HEK293 (cell line): ENCODE results near the gene RUSF1.

Experiments
- CTCF ChIA-PET: fragments of 350-600 bp; formaldehyde crosslinking; extraction: SDS; loops from one replicate; lab custom pipeline; 2021; ENCODE audit warnings: antibody characterized with exemption; lab: Yijun Ruan, JAX
- POLR2A ChIA-PET: fragments of 300-600 bp; formaldehyde crosslinking; extraction: SDS; loops from one replicate; lab custom pipeline; 2020; ENCODE audit warnings: antibody characterized with exemption, inconsistent platforms; lab: Yijun Ruan, JAX
- H3K27ac ChIP-seq: fragments of 200-500 bp; sonication (Bioruptor generic); 2 replicates; pipeline ENCODE4 v1.5.1; 2014; ENCODE audit warnings: low read depth, low read length, control low read depth, inconsistent platforms; ENCODE audit errors: extremely low read depth
- H3K36me3 ChIP-seq, 2 experiments: fragments of 200-500 bp in 1 of 2; sonication (Bioruptor generic) in 1 of 2; 1 replicate in 1 of 2; 2 replicates in 1 of 2; pipeline ENCODE4 v1.5.1; 2014 to 2017; ENCODE audit warnings: inconsistent platforms in 2 of 2, low read length in 2 of 2; ENCODE audit not compliant: control insufficient read depth in 2 of 2, insufficient read depth in 1 of 2
- H3K4me1 ChIP-seq: fragments of 200-500 bp; sonication (Bioruptor generic); 2 replicates; pipeline ENCODE4 v1.5.1; 2014; ENCODE audit warnings: mild to moderate bottlenecking, low read length, inconsistent platforms; ENCODE audit not compliant: control insufficient read depth, insufficient read depth
- H3K4me3 ChIP-seq: 2 replicates; pipeline ENCODE4 v1.5.1; 2011; ENCODE audit warnings: low read depth, mild to moderate bottlenecking, control low read depth, low read length, moderate library complexity
- H3K9me3 ChIP-seq: fragments of 200-500 bp; sonication (Bioruptor generic); 2 replicates; pipeline ENCODE4 v1.5.1; 2014; ENCODE audit warnings: low read depth, low read length, inconsistent platforms; ENCODE audit not compliant: control insufficient read depth, insufficient read depth
- BCL11A ChIP-seq: fragments of 450-650 bp; formaldehyde crosslinking; IDR thresholded peaks from 2 replicates; pipeline ENCODE4 v1.5.1; 2016; ENCODE audit warnings: low read depth, missing biosample characterization, missing genetic modification characterization
- FEZF1 ChIP-seq: fragments of 450-650 bp; formaldehyde crosslinking; IDR thresholded peaks from 2 replicates; pipeline ENCODE4 v1.5.1; 2016; ENCODE audit warnings: missing biosample characterization, missing genetic modification characterization
- GFI1B ChIP-seq: fragments of 450-650 bp; formaldehyde crosslinking; IDR thresholded peaks from 2 replicates; pipeline ENCODE4 v1.5.1; 2016; ENCODE audit warnings: missing biosample characterization, missing genetic modification characterization
- REPIN1 ChIP-seq: fragments of 450-650 bp; formaldehyde crosslinking; IDR thresholded peaks from 2 replicates; pipeline ENCODE4 v1.5.1; 2017; ENCODE audit warnings: missing biosample characterization, missing genetic modification characterization, low read depth
- SCRT1 ChIP-seq: fragments of 450-650 bp; formaldehyde crosslinking; IDR thresholded peaks from 2 replicates; pipeline ENCODE4 v1.5.1; 2016; ENCODE audit warnings: missing biosample characterization, missing genetic modification characterization, borderline replicate concordance
- ZNF16 ChIP-seq: fragments of 450-650 bp; formaldehyde crosslinking; IDR thresholded peaks from 2 replicates; pipeline ENCODE4 v1.5.1; 2016; ENCODE audit warnings: low read depth, missing biosample characterization, missing genetic modification characterization
- ZNF169 ChIP-seq: fragments of 450-650 bp; formaldehyde crosslinking; IDR thresholded peaks from 2 replicates; pipeline ENCODE4 v1.5.1; 2016; ENCODE audit warnings: missing biosample characterization, missing genetic modification characterization
- ZNF174 ChIP-seq: fragments of 450-650 bp; formaldehyde crosslinking; IDR thresholded peaks from 2 replicates; pipeline ENCODE4 v1.5.0; 2017; ENCODE audit warnings: missing biosample characterization, mild to moderate bottlenecking, missing genetic modification characterization
- ZNF394 ChIP-seq: fragments of 450-650 bp; formaldehyde crosslinking; IDR thresholded peaks from 2 replicates; pipeline ENCODE4 v1.5.1; 2016; ENCODE audit warnings: missing biosample characterization, missing genetic modification characterization, mild to moderate bottlenecking, moderate library complexity, borderline replicate concordance
- ZNF510 ChIP-seq: fragments of 450-650 bp; formaldehyde crosslinking; IDR thresholded peaks from 2 replicates; pipeline ENCODE4 v1.5.1; 2018; ENCODE audit warnings: mild to moderate bottlenecking, missing genetic modification characterization, missing biosample characterization; ENCODE audit not compliant: insufficient replicate concordance
- ZNF555 ChIP-seq: fragments of 450-650 bp; formaldehyde crosslinking; conservative IDR thresholded peaks from 2 replicates; pipeline ENCODE4 v1.5.1; 2017; ENCODE audit warnings: missing biosample characterization, mild to moderate bottlenecking, missing genetic modification characterization, inconsistent platforms
- ZNF585B ChIP-seq: fragments of 450-650 bp; formaldehyde crosslinking; IDR thresholded peaks from 2 replicates; pipeline ENCODE4 v1.5.1; 2016; ENCODE audit warnings: missing biosample characterization, missing genetic modification characterization
- ZNF837 ChIP-seq: fragments of 450-650 bp; formaldehyde crosslinking; IDR thresholded peaks from 2 replicates; pipeline ENCODE4 v1.5.1; 2016; ENCODE audit warnings: missing biosample characterization, missing genetic modification characterization
- TF ChIP-seq, protein P1 (sequence below): fragments of 450-650 bp; formaldehyde crosslinking; IDR thresholded peaks from 2 replicates; pipeline ENCODE4 v1.5.1; 2016; ENCODE audit warnings: missing biosample characterization, missing genetic modification characterization, borderline replicate concordance
- TF ChIP-seq, protein P2 (sequence below): fragments of 450-650 bp; formaldehyde crosslinking; IDR thresholded peaks from 2 replicates; pipeline ENCODE4 v1.5.1; 2016; ENCODE audit warnings: missing biosample characterization, missing genetic modification characterization
- TF ChIP-seq, protein P3 (sequence below): fragments of 450-650 bp; formaldehyde crosslinking; IDR thresholded peaks from 2 replicates; pipeline ENCODE4 v1.5.1; 2016; ENCODE audit warnings: missing biosample characterization, missing genetic modification characterization, borderline replicate concordance
- TF ChIP-seq, protein P4 (sequence below): fragments of 450-650 bp; formaldehyde crosslinking; conservative IDR thresholded peaks from 2 replicates; pipeline ENCODE4 v1.5.1; 2016; ENCODE audit warnings: low read depth, missing biosample characterization, missing genetic modification characterization
- TF ChIP-seq, protein P5 (sequence below): fragments of 450-650 bp; formaldehyde crosslinking; IDR thresholded peaks from 2 replicates; pipeline ENCODE4 v1.5.1; 2017; ENCODE audit warnings: missing biosample characterization, mild to moderate bottlenecking, missing genetic modification characterization, moderate library complexity
- TF ChIP-seq, protein P6 (sequence below): fragments of 450-650 bp; formaldehyde crosslinking; IDR thresholded peaks from 2 replicates; pipeline ENCODE4 v1.5.1; 2017; ENCODE audit warnings: missing biosample characterization, missing genetic modification characterization

RUSF1 gene

DNA sequence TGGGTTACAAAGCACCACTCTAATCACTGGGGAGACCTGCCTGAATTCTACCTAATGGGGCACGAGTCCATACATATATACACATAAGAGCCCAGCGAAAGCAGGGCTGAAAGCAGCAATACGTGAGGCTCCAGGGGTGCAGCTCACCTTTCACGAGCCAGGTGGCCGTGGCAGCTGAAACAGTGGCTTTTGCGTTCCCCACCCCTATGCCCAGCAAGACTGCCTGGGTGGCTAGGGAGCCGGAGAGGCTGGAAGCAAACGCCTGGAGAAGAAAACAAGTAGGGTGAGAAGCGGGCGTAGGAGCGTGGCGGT lies 618 bp downstream of the RUSF1 start:
- CTCF ChIA-PET, result interaction anchor here (0.7 to 1.5 kb wide), 3 partner anchors 9 to 361 kb away, joined by 3 to 5 read pairs (median 4); no protein-coding TSS in a partner anchor
- peak overlapping the region; percentile 68; the same call in 1 of the 2 replicates for H3K27ac ChIP-seq
- no peaks in the 10 kb centered on the region for H3K4me1 ChIP-seq
- peak overlapping the region; percentile 97 for H3K4me3 ChIP-seq
- TF ChIP-seq SCRT1 (tag by site-specific recombination) (no peak), ZNF837 (tag by site-specific recombination) (no peak), GFI1B (tag by site-specific recombination) (no peak), ZNF585B (tag by site-specific recombination) (no peak), ZNF169 (tag by site-specific recombination) (no peak), BCL11A (tag by site-specific recombination) (no peak), REPIN1 (tag by site-specific recombination) (no peak), ZNF16 (tag by site-specific recombination) (no peak), ZNF174 (no peak), ZNF510 (tag by site-specific recombination) (no peak), FEZF1 (tag by site-specific recombination) (no peak), ZNF555 (no peak), ZNF394 (tag by site-specific recombination) (no peak)
- TF ChIP-seq, protein P1, sequence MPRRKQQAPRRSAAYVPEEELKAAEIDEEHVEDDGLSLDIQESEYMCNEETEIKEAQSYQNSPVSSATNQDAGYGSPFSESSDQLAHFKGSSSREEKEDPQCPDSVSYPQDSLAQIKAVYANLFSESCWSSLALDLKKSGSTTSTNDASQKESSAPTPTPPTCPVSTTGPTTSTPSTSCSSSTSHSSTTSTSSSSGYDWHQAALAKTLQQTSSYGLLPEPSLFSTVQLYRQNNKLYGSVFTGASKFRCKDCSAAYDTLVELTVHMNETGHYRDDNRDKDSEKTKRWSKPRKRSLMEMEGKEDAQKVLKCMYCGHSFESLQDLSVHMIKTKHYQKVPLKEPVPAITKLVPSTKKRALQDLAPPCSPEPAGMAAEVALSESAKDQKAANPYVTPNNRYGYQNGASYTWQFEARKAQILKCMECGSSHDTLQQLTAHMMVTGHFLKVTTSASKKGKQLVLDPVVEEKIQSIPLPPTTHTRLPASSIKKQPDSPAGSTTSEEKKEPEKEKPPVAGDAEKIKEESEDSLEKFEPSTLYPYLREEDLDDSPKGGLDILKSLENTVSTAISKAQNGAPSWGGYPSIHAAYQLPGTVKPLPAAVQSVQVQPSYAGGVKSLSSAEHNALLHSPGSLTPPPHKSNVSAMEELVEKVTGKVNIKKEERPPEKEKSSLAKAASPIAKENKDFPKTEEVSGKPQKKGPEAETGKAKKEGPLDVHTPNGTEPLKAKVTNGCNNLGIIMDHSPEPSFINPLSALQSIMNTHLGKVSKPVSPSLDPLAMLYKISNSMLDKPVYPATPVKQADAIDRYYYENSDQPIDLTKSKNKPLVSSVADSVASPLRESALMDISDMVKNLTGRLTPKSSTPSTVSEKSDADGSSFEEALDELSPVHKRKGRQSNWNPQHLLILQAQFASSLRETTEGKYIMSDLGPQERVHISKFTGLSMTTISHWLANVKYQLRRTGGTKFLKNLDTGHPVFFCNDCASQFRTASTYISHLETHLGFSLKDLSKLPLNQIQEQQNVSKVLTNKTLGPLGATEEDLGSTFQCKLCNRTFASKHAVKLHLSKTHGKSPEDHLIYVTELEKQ (tag by site-specific recombination), result no peak
- TF ChIP-seq, protein P2, sequence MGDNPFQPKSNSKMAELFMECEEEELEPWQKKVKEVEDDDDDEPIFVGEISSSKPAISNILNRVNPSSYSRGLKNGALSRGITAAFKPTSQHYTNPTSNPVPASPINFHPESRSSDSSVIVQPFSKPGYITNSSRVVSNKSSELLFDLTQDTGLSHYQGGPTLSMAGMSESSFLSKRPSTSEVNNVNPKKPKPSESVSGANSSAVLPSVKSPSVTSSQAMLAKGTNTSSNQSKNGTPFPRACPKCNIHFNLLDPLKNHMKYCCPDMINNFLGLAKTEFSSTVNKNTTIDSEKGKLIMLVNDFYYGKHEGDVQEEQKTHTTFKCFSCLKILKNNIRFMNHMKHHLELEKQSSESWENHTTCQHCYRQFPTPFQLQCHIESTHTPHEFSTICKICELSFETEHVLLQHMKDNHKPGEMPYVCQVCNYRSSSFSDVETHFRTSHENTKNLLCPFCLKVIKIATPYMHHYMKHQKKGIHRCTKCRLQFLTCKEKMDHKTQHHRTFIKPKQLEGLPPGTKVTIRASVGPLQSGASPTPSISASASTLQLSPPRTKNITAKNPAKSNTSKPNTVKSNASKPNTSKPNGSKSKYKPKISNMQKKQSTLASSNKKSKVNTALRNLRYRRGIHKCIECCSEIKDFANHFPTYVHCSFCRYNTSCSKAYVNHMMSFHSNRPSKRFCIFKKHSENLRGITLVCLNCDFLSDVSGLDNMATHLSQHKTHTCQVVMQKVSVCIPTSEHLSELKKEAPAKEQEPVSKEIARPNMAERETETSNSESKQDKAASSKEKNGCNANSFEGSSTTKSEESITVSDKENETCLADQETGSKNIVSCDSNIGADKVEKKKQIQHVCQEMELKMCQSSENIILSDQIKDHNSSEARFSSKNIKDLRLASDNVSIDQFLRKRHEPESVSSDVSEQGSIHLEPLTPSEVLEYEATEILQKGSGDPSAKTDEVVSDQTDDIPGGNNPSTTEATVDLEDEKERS (tag by site-specific recombination), result no peak
- TF ChIP-seq, protein P3, sequence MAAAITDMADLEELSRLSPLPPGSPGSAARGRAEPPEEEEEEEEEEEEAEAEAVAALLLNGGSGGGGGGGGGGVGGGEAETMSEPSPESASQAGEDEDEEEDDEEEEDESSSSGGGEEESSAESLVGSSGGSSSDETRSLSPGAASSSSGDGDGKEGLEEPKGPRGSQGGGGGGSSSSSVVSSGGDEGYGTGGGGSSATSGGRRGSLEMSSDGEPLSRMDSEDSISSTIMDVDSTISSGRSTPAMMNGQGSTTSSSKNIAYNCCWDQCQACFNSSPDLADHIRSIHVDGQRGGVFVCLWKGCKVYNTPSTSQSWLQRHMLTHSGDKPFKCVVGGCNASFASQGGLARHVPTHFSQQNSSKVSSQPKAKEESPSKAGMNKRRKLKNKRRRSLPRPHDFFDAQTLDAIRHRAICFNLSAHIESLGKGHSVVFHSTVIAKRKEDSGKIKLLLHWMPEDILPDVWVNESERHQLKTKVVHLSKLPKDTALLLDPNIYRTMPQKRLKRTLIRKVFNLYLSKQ (tag by site-specific recombination), result no peak
- TF ChIP-seq, protein P4, sequence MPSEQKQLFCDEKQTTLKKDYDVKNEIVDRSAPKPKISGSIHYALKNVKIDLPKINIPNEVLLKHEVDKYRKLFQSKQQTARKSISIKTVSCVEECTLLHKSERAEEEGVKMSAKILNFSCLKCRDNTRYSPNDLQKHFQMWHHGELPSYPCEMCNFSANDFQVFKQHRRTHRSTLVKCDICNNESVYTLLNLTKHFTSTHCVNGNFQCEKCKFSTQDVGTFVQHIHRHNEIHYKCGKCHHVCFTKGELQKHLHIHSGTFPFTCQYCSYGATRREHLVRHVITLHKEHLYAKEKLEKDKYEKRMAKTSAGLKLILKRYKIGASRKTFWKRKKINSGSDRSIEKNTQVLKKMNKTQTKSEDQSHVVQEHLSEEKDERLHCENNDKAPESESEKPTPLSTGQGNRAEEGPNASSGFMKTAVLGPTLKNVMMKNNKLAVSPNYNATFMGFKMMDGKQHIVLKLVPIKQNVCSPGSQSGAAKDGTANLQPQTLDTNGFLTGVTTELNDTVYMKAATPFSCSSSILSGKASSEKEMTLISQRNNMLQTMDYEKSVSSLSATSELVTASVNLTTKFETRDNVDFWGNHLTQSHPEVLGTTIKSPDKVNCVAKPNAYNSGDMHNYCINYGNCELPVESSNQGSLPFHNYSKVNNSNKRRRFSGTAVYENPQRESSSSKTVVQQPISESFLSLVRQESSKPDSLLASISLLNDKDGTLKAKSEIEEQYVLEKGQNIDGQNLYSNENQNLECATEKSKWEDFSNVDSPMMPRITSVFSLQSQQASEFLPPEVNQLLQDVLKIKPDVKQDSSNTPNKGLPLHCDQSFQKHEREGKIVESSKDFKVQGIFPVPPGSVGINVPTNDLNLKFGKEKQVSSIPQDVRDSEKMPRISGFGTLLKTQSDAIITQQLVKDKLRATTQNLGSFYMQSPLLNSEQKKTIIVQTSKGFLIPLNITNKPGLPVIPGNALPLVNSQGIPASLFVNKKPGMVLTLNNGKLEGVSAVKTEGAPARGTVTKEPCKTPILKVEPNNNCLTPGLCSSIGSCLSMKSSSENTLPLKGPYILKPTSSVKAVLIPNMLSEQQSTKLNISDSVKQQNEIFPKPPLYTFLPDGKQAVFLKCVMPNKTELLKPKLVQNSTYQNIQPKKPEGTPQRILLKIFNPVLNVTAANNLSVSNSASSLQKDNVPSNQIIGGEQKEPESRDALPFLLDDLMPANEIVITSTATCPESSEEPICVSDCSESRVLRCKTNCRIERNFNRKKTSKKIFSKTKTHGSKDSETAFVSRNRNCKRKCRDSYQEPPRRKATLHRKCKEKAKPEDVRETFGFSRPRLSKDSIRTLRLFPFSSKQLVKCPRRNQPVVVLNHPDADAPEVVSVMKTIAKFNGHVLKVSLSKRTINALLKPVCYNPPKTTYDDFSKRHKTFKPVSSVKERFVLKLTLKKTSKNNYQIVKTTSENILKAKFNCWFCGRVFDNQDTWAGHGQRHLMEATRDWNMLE (tag by site-specific recombination), result no peak
- TF ChIP-seq, protein P5, sequence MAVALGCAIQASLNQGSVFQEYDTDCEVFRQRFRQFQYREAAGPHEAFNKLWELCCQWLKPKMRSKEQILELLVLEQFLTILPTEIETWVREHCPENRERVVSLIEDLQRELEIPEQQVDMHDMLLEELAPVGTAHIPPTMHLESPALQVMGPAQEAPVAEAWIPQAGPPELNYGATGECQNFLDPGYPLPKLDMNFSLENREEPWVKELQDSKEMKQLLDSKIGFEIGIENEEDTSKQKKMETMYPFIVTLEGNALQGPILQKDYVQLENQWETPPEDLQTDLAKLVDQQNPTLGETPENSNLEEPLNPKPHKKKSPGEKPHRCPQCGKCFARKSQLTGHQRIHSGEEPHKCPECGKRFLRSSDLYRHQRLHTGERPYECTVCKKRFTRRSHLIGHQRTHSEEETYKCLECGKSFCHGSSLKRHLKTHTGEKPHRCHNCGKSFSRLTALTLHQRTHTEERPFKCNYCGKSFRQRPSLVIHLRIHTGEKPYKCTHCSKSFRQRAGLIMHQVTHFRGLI (tag by site-specific recombination), result no peak
- TF ChIP-seq, protein P6, sequence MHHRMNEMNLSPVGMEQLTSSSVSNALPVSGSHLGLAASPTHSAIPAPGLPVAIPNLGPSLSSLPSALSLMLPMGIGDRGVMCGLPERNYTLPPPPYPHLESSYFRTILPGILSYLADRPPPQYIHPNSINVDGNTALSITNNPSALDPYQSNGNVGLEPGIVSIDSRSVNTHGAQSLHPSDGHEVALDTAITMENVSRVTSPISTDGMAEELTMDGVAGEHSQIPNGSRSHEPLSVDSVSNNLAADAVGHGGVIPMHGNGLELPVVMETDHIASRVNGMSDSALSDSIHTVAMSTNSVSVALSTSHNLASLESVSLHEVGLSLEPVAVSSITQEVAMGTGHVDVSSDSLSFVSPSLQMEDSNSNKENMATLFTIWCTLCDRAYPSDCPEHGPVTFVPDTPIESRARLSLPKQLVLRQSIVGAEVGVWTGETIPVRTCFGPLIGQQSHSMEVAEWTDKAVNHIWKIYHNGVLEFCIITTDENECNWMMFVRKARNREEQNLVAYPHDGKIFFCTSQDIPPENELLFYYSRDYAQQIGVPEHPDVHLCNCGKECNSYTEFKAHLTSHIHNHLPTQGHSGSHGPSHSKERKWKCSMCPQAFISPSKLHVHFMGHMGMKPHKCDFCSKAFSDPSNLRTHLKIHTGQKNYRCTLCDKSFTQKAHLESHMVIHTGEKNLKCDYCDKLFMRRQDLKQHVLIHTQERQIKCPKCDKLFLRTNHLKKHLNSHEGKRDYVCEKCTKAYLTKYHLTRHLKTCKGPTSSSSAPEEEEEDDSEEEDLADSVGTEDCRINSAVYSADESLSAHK, result no peak
- TF ChIP-seq, all 188 proteins: peak for 0
- H3K9me3 ChIP-seq, result no peaks in the 10 kb centered on the region
- H3K36me3 ChIP-seq, result peaks cover 0 to 7% of the 10 kb centered on the region in 2 experiments; a peak in 2 of 3 replicates
- POLR2A ChIA-PET, result interaction anchor here (0.9 to 2.1 kb wide), 10 partner anchors 9 to 366 kb away, joined by 3 to 7 read pairs (median 4); partner anchors contain the start of genes ARMC5, FUS and ZNF267
